HG03095 (cell line): Measurements from ENCODE around the gene CNPPD1.

Experiments used
- ATAC-seq: cut with Tn5 transposase; IDR thresholded peaks from one replicate; pipeline ENCODE4 v1.9.1; 2021; ENCODE audit warnings: moderate library complexity; ENCODE audit not compliant: unreplicated experiment

Gene CNPPD1

DNA sequence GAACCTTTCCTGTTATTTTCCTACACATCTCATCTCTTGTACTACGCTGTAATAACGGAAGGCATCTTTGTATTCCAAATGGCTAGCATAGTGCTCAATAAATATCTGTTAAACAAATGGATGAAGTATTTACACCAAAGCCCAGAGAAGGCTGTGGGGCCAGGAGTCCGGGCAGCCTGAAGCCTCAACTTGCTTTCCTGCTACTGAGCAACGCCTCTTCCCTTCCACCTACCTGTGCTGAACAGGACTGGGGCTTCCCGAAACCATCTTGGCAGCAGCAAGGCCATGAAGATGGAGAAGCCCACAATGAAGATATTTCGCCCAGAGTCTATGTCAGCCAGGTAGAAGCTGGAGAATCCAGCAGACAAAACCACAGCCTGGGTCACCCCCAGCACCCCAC lies 13.6 kb downstream of the CNPPD1 start:
- ATAC-seq = no peak

DNA sequence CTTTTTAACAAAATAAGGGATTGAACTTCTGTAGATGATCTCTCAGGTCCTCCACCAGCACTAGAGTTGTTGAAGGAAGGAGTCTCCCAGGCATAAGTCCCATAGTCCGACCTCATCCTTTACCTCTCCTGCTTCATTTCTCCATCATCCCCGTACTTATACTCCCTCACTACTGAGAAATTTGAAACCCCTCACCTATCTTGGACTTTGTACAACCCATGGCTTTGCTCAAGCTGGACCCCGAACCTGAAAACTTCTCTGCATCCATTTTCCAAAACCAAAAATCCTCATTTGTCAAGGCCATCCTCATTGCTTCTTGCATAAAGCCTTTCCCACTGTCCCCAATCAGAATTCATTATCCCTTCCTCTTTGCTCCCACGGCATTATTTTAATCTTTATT lies 15.6 kb downstream of the CNPPD1 start:
- ATAC-seq = no peak

DNA sequence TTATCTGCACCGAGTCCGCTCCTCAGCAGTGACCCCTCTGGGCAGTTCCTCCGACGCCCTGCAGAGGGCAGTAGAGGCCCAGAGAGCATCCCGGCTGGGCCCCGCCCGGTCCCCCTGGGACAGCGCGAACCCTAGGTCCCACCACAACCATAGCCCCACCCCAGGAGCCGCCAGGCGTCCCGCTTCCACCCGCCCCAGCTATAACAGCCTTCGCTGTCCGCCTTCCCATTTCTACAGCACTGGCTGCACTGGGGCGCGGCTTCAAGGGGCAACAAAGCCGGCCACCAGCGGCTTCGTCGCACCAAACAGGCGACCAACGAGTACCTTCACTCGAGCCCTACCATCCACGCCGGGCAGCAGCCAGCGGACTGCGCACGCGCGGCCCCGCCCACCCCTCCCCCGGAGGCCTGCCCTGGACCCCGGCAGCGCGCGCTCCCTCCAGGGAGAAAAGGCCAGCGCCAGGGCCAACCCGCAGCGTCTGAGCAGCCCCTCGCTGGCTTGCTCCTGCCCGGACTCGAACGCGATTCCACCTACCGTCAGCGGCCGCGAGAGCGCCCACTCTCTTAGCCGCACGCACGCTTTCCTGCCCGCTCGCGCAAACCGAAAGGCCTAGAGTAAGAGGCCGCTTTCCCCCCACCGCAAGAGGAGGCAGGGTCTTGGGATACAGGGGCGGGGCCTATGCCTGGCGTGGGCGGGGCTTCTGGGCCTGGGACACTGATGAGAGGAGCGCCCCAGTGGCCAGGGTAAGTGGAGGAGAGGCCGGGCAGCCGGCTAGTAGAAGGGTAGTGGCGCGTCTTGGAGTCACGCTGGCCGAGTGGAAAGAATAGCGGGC lies 16.3 kb downstream of the CNPPD1 start, which contains the start of gene NHEJ1:
Gene NHEJ1, minus strand, starts transcription at position 630 of the 832 bp plus-strand sequence. CDS start 2,453 bp downstream, outside the sequence.
- peak; percentile 79 for ATAC-seq

DNA sequence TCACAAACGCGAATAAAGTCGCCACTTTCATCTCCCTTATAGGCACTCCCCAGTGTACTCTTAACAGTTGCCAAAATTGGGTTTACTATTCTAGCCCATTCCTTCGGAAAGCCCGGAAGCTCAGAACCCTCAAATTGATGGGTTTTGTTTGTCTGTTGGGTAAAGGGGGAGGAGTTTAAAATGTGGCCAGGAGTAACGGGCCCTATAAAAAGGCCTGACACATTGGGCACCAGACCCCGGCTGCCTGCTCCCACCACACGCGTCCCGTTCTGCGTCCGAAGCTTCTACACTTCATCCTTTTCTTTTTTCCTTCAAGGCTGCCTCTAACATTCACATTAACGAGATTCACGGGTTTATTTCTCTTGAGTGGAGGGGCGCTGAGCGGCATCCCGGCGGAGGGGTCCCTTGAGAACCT lies 16.9 kb downstream of the CNPPD1 start:
- ATAC-seq = peak; percentile 1

DNA sequence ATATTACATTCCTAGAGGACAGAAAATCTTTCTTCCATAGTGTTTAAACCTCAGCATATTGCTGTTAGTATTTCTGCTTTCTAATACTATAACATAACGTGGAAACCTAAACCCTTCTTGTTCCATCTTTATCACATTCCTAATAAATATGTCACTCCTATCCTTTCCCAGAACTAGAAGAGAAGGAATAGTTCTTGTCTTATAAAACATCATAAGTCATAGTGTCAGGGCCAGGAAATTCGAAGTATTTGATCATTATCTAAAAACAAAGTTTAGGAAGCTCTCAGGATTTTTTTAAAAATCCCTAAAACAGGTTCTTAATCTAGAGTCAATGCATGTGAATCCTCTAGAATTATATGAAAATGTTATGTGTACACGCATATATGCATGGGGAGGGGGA lies 18.1 kb downstream of the CNPPD1 start:
- ATAC-seq = no peak

DNA sequence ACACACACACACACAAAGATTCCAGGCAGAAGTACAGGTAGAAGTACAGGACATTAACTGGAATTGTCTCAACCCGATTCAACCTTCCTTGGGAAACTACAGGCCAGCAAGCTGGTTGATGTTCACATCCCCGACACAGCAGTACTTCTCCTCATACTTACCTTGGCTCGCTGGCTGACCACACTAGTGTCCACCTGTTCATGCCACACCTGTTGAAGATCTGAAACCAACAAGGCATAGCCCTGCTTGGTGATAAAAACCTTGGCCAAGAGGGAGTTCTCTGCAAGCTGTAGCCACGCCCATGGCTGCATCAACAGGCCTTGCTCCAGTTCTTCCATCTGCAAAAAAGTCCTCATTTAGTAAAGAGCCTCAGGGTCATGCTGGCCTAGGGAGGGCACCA lies 18.7 kb downstream of the CNPPD1 start:
- no peak for ATAC-seq

DNA sequence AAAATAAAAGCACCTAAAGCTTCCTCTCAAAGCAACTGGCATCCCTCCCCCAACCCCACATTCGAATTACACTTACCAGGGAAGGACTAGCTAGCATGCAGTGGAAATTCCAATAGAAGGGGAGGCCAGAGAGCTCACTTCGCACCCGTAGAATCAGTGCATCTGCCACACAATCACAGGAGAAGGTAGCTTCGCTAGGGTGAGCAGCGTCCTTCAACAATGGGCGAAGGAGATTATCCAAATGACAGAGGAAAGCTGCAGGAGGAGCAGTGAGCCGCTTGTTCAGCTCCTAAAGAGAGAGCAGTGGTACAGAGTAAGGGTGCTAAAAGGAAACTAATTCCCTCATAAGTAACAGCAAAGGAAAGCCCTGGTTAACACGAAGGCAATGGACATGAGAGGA lies 19.3 kb downstream of the CNPPD1 start:
- ATAC-seq = no peak

DNA sequence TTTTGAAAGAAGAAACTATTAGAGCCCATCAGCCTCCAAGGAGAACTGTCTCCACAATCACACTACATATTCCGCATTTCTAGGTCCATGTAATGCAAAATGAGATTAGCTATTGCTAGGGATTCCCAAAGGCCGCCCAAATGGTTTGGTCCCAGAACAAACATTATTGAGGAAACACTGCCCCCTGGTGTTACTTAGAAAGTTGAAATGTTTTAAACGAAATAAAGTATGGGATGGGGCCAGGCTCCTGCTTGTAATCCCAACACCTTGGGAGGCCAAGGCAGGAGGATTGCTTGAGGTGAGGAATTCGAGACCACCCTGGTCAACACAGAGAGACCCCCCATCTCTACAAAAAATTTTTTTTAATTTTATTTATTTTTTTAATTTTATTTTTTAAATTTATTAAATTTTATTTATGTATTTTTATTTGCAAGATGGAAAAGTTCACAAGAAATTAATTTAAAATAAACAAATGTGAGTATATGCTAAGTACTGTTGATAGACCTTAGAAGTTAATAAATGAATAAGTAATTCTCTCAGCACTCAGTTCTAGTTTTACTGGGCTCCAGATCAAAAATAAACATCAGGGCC lies 21.6 kb downstream of the CNPPD1 start:
- no peak for ATAC-seq

DNA sequence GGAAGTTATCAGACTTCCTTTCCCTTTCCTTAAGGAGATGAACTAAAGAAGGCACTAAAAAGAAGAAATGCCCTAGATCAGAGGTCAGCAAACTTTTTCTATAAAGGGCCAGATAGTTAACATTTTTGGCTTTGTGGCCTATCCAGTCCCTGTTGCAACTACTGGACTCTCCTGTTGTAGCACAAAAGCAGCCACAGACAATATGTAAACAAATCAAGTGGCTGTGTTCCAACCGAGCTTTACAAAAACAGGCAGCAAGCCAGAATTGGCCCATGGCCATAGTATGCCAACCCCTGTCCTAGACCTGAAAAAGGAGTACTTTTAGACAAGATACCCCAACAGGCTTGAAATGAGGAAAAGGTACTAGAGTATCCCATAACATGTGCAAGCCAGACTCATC lies 27.1 kb downstream of the CNPPD1 start:
- no peak for ATAC-seq

DNA sequence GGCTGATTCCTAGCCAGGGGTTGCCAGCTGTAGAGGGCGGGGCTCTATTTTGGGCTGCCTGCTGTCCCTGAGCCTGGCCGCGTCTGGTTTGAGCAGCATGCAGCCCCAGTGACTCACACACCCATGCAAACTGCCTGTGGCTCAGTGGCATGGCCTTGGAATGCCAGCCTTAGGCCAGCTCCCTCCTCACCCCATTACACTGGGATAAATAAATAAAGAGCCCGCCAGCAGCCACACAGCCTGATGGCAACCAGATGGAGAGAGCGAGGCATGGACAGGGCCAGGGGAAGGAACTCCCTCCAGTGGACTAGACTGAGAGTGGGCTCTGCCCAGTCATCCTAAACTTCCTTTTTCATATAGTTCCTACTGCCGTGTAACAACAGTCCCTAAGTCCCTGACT lies 34.4 kb downstream of the CNPPD1 start:
- ATAC-seq = no peak

DNA sequence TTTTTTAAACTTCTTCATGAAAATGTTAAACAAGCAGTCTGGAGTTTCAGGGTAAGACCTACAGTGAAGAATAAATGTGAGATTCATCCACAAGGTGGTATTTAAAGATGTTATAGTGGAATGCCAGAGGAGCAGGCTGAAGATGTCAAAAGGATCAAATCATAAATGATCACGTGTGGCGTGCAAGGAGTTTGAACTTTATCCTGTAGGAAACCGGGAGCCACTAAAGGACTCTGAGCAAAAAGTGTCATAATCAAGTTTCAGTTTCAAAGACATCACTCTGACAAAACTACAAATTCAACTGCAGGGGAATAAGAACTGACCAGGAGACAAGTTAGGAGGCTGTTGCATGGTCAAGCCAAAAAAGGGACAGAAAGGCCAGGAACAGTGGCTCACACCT lies 36.0 kb downstream of the CNPPD1 start:
- no peak for ATAC-seq

DNA sequence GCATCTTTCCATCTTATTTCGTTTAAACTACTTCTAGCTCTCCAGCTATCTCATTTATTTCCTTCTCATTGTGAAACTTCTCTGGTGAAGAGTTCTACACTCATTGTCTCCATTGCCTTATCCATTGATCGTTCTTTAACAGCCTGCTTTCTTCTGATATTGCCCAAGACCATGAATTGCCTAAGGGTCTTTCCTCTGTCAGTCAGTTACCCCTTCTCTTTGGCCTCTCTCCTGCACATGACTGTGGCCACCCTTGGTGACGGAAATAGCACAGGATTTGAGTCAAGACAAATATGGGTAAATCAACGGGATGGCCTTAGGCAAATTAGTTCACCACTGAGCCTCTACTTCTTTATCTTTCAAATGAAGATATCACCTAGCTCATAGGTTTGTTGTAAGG lies 42.7 kb downstream of the CNPPD1 start:
- ATAC-seq = no peak

DNA sequence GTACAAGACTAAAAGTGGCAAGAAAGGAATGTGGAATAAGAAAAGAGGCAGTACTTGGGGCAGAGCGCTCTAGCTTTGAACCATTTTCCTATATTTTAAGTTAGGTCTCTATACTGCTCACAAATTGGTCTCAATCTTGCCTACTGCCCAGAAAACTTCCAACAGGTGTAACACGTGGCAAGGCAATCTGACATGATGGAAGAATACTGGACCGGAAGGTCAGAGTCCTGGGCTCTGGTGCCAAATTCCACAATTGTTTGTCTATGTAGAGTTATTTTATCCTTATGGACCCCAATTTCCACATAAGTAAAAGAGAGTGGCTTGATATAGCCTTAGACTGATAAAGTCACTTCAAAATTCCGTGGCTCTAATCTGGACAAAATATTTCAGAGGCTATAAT lies 45.0 kb downstream of the CNPPD1 start:
- ATAC-seq = no peak

DNA sequence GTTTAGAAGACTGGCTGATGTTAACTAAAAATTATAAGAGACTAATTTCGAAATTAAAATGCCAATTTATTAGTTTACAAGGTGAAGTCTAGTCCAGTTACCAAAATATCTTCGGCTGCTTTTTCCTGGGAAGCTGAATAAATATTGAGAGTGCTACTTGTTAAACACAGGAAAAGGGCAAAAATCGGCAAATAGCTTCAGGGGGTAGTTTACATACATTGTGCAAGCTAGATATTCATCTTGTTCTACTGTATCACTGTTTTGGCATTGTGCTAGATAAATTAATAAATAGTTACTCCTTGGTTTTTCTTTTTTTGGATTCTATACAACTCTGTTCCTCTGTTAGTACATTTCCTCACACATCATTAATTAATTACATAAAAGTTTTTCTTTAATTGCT lies 45.4 kb downstream of the CNPPD1 start:
- no peak for ATAC-seq

DNA sequence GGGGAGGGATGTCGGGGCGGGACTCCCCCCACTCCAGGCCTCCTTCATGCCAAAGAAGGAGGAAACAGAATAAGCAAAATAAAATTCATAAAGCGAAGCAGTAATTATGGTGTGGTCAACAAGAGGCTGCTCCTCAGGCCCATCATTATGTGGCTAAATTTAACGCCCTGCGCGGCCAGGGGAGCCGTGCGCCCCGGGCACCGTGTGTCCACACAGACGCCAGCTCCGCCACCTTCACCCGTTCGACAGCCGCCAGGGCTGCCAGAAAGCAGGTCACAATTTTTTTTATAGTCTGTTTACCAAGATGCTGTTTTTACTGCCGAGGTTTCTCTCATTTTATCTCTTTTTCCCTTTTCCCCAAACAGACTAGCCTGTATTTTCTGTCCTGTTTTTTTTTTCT lies 47.1 kb downstream of the CNPPD1 start:
- ATAC-seq = no peak

DNA sequence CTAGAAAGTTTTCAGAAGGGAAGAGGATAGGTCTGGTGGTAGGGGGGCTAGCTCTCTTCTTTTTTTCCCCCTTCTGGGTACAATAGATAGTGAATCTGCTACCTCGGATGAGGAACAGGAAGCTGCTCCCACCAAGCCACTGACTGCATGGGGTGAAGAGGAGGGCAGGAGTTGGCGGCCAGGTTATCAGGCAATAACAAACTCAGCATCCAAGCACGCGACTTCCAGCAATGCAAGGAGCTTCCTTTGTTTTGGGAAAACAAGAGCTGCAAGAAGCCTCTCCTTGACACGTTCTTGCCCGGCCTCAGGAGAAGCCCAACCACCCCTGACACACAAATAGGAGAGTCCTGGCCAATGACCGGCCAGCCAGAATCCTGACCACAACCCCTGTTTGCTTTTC lies 48.3 kb downstream of the CNPPD1 start:
- ATAC-seq = no peak

DNA sequence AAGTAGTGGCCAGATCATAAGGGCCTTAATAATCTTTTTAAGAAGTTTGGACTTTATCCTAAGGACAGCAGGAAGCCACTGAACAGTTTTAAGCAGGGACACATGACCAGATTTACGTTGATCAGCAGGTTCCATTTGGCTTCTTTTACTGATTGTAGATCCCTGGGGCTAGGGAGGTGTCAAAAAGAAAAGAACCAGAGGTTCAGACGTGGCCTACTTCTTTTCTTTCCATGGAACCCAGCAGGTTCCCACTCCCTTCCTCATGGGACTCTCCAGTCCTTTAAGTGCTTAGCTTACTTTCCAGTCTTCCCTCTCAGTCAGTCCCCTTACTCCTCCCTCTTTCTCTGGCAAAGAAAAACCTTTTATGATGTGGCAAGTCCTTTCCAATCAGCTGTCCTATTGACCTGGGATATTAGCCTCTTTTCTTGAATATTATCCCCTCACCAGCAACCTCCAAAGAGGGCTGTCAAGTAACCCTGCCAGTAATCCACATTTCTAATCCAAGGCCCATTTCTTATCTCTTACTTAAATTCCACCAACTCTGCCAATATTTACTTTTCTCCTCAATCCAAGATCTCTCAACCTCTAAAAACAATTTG lies 49.6 kb downstream of the CNPPD1 start:
- ATAC-seq = no peak

DNA sequence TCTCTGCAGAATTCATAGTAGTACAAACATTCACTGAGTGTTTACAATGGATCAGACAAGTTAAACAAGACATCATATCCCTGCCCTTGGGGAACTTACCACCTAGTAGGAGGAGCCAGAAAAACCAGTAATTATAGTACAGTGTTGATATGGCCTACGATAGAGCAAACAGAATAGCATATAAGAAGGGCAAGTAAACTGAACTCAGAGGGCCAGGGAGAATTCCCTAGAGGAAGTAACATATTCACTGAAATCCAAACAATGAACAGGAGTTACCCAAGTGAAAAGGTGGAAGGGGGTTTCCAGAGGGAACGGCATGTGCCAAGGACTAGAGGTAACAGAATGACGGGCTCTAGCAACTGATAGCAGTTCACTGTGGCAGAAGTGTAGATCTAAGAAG lies 50.2 kb downstream of the CNPPD1 start:
- no peak for ATAC-seq

DNA sequence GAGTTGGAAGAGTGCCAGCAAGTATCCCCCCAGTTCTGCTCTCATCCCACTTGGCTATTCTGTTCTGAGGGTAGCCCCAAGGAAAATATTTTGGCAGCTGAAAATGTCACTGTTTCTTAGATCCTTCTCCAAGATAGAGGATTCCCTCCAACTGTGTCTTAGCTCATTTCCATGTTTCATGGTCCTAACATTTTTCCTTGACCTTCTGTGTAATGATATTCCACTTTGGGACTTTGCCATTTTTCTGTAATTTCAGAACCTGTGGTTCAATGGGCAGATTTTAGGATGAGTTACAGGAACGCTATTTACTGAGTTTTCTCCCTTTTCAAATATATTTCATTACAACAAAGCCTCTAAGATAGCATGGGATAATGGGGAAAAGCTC lies 50.8 kb downstream of the CNPPD1 start:
- ATAC-seq = no peak

DNA sequence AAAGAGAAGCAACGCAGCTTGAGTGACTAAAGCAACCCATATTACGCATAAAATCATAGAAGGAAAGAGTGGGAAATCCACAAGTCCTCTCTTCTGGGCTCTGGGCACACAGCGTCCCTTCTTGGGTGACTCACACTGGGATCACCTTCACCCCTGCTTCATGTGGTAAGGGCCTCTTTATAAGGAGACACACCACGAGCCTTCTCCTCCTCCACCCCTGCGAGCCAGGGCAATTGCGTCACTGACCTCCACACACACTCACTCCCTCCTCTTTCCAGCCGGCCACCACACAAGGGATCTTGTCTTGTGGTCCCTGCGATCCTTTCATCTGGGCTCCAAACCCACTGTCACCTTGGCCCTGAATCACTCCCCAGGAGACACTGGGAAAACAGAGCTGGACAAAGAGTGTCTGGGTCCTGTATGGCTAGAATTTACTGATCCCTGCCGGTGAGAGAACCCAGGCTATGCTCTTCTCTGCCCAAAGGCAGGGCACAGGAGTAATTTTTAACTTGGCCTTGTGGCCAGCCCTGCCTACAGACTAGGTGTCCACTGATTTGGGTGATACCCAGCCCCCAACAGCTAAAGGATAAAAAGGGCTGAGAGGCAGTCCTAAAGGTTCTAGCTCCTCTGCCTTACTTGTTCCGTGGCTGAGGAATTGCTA lies 51.4 kb downstream of the CNPPD1 start:
- no peak for ATAC-seq

DNA sequence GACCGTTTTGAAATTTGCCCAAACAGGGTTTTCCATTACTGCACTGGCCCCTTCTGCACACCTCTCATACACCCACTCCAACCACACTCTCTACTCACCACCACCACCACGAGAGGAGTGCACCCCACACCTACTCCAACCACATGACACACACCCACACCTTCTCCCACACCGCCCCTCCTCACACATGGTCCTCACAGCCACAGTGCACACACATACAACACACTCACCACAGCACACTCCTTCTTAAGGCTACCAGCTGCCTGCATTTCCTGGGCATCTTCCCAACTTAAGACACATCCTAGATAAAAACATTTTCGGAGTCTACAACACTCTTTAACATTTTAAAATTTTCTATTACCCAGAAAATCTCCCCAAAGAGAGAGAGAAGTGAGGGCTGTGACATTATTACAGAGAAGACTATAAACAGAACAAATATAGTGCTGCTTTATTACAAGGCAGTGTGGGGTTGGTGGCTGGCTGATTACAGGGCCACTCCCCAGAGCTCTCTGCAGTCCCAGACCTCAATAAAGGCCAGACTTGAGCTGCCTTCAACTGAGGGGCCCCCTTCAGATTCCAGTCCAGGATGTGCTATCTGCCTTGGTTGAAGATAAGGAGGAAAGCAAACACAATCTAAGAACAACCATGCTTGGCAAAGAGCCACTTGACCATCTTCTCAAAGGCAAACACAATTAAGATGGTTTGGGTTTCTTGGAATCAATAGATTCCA lies 52.2 kb downstream of the CNPPD1 start:
- ATAC-seq = no peak
